Choroid plexus epithelial cell (primary cell): ENCODE measurements around the gene SPAG8.

ENCODE experiments used
- DNase-seq: peaks from one replicate; pipeline ENCODE4 v3.0.0-alpha.2; 2010; ENCODE audit warnings: low read depth
- H3K4me3 ChIP-seq: 2 replicates; pipeline ENCODE4 v1.5.1; 2011; ENCODE audit warnings: low read depth, mild to moderate bottlenecking, control low read depth, low read length, moderate library complexity
- TF ChIP-seq, protein P1 (sequence below): conservative IDR thresholded peaks from 2 replicates; pipeline ENCODE4 v1.5.1; 2011; ENCODE audit warnings: low read depth, mild to moderate bottlenecking, control low read depth, inconsistent platforms, low read length, moderate library complexity

The SPAG8 gene

DNA sequence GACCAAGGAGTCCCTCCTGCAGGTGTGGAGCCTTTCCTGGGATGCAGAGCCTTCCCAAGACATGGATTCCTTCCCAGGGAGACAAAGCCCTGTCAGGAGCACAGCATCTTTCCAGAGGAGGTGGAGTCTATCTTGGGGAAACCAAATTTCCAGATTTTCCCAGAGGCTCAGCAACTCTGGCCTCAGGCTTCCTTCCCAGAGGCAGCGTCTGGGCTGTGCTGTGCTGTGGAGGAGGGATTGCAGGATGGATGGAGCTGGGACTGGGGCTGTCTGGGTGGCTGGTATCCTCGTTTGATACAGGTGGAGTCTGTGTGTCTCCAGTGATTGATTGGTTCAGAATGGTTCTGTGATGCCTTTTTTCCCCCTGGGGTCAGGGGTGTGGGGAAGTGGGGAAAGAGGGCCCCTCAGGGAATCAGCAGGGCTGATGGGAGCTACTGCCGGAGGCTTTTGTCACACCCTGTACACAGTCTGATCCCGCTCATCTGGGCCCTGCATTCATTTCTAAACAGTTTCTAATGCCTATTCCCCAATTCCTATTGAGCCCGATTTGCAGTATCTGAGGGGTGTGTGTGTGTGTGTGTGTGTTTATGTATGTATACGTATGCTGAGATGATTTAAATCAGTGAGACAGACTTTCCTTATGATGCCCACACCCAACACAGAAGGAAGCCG is 42.2 kb upstream of the SPAG8 start:
- no peak for DNase-seq
- TF ChIP-seq, protein P1, sequence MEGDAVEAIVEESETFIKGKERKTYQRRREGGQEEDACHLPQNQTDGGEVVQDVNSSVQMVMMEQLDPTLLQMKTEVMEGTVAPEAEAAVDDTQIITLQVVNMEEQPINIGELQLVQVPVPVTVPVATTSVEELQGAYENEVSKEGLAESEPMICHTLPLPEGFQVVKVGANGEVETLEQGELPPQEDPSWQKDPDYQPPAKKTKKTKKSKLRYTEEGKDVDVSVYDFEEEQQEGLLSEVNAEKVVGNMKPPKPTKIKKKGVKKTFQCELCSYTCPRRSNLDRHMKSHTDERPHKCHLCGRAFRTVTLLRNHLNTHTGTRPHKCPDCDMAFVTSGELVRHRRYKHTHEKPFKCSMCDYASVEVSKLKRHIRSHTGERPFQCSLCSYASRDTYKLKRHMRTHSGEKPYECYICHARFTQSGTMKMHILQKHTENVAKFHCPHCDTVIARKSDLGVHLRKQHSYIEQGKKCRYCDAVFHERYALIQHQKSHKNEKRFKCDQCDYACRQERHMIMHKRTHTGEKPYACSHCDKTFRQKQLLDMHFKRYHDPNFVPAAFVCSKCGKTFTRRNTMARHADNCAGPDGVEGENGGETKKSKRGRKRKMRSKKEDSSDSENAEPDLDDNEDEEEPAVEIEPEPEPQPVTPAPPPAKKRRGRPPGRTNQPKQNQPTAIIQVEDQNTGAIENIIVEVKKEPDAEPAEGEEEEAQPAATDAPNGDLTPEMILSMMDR: no peak
- H3K4me3 ChIP-seq: no peak overlapping the region

DNA sequence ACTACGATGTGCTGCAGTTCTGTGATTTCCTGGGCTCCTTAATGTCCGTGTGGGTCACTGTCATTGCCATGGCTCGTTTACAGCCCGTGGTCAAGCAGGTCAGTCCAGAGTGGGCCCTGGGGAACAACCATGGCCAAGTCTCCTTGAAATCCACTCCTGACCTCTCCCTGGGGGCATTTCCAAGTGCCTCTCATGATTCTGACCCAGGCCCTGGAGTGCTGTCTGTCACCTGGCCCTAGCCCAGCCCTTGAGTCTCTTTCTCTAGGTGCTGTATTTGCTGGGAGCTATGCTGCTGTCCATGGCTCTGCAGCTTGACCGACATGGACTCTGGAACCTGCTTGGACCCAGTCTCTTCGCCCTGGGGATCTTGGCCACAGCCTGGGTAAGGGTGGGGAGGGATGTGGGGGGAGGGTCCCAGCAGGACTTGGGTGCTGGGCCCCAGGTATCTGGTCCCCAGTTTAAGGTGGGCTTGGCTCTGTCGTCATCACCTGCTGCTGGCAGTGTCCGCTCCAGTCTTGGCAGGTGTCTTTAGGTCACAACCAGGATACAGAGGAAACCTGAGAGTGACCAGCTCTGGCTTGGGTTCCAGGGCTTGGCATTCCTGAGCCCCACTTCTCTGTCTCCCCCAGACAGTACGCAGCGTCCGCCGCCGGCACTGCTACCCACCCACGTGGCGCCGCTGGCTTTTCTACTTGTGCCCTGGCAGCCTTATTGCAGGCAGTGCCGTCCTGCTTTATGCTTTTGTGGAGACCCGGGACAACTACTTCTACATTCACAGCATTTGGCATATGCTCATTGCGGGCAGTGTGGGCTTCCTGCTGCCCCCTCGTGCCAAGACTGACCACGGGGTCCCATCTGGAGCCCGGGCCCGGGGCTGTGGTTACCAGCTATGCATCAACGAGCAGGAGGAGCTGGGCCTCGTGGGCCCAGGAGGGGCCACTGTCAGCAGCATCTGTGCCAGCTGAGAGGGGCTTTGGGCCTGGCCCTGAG is 41.1 kb upstream of the SPAG8 start:
- no peak for DNase-seq
- H3K4me3 ChIP-seq: no peak overlapping the region
- TF ChIP-seq, protein P1: no peak

DNA sequence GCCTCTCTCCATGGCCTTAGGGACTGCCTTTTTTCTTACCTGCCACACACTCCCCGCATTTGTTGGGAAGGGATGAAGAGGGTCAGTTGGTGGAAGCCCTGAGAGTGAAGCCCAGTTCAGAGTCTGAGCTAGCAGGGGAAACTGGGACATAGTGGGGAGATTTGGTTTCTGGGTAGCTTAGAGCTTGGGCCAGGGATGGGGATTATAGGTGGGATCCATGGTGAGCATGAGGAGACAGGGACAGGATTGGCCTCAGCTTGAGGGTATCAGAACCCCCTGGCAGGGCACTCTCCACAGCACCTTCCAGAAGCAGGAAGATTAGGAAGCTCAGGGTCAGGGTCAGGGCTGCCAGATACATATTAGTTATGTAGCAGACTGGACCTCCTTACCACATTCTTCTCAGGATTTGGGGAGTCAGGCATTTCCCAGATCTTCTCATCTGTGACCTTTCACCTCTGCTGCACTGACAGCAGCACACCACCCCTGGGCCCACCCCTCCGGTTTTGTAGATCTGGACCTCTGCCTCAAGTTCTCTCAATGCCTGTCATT is 40.3 kb upstream of the SPAG8 start:
- TF ChIP-seq, protein P1: no peak
- no peak overlapping the region for H3K4me3 ChIP-seq
- DNase-seq: no peak

DNA sequence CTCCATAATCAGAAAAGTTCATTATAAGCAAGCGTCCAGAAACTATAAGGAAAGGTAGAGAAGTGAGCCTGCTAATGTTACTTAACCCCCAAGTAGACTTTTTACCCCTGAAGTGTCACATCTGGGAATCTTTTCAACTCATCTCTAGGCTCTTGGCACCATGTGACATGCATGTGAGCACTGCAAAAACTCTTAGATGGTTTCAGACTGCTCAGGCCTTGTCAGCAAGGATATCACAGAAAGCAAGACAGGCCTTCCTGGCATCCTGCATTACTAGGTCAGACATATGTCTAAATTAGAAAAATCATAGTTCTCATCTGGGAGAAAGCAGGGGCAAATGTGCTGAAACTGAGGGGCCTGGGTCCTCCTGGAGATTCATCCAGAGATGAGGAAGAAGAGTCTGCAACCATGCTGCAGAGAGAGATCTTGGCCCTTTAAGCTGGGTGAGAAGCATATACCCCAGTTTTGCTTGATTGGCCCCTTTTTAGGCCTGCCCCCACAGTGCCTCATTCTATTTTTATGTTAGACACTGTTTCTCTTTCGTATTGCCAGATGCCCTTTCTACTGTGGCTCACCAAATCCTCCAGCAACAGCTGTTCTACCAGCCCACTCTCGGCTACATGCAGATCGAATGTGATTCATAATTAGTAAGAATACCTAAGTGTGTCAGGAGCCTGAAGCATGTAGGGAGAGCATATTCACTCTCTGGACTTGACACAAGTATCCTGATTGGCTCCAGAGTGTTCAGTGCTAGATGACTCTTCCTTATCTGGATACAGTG is 35.9 kb upstream of the SPAG8 start:
- no peak overlapping the region for H3K4me3 ChIP-seq
- DNase-seq: peak; percentile 78
- TF ChIP-seq, protein P1: no peak

DNA sequence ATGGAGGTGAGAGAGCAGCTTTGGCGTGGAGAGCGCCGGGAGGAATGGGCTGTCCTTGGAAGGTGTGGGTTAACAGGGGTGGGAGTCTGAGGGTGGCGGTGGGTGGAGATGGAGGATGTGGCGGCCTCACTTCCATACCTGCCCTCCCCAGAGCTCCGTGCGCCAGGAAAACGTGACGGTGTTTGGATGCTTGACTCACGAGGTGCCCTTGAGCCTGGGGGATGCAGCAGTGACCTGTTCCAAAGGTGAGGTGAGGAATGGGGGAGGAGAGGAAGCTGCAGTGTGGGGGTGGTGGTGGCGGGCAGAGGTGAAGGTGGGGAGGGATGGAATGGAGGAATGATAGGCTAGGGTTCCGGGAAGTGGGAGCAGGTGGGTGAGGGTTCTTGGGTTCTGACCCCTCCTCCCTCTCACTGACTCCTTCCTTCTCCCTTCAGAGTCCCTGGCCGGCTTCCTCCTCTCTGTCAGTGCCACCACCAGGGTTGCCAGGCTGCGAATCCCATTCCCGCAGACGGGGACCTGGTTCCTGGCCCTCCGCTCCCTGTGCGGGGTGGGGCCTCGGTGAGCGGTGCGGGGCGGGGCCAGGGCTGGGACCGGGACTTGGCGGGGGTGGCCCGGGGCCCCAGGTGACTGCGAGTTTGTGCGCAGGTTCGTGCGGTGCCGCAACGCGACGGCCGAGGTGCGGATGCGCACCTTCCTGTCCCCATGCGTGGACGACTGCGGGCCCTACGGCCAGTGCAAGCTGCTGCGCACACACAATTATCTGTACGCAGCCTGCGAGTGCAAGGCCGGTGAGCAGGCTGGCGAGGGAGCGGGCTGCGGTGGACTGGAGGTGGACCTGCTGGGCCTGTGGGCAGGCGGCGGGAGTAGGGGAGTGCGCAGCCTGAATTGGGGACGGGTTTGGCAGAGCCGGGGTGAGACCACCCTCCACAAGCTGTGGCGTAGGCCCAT is 34.0 kb upstream of the SPAG8 start:
- no peak for DNase-seq
- TF ChIP-seq, protein P1: no peak
- H3K4me3 ChIP-seq: no peak overlapping the region

DNA sequence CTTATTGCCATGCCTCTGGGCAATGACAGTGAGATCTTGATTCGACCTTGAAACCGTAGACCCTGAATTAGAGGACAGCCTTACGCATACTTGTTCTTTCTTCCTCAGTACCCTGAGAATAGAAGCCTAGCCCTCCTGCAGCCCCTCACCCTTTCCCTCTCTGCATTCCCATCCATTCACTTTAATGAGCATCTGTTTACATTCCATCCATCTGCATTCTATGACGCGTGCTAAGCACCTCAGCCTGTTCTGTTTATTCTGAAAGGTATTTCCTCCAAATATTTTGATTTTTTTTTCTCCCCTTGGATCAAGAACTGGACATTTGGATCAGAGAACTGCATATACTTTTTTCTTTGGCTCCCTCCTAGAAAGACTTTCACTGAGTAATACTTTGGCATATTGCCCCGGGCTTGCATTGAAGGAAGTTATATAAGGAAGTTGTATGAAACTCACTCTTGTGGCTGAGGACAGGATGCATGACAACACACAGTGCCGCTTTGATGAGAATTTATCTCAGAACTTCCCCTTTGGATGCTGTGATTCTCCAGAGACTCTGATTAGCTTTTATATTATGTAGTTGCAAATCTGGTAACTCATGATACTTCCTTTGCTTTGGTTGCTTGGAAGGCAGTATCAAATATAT is 32.7 kb upstream of the SPAG8 start:
- TF ChIP-seq, protein P1: no peak
- DNase-seq: peak; percentile 86
- no peak overlapping the region for H3K4me3 ChIP-seq
